GM19025 (cell line): ENCODE data around the gene DDX46.

ENCODE experiments used
- ATAC-seq: cut with Tn5 transposase; IDR thresholded peaks from one replicate; pipeline ENCODE4 v1.9.1; 2021; ENCODE audit warnings: mild to moderate bottlenecking, low read depth, moderate library complexity; ENCODE audit not compliant: unreplicated experiment

DDX46 gene

GRCh38 chr5:134777366-134777765, 18.8 kb downstream of the DDX46 start:
- ATAC-seq = no peak

GRCh38 chr5:134784241-134784920, 25.8 kb downstream of the DDX46 start:
- ATAC-seq = no peak

DNA sequence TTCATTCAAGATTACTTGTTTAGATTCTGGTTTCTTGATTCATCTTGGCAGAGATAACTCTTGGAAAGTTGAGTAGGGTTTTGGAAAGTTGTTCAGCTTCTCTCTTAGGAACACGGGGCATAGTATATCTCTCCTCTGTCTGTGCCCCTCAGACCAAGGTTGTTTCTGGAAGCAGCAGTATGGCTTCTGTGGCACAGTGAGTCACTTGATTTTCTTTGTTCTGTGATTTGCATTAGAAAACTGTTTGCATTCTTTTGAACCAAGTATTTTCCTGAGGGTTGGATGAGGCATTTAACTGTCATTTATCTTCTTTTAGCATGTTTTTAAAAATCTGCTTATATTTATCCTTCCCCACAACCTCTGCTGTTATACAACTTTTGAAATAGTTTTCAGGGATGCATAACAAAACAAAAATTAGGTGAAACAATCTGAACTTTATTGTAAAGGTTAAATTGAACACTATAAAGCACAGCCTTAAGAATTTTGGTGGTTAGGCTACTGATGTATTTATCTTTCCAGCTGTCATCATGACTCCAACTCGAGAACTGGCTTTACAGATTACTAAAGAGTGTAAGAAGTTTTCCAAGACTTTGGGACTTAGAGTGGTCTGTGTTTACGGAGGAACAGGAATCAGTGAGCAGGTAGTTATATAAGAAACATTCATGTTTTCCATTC, 26.5 kb downstream of the DDX46 start:
- no peak for ATAC-seq

DNA sequence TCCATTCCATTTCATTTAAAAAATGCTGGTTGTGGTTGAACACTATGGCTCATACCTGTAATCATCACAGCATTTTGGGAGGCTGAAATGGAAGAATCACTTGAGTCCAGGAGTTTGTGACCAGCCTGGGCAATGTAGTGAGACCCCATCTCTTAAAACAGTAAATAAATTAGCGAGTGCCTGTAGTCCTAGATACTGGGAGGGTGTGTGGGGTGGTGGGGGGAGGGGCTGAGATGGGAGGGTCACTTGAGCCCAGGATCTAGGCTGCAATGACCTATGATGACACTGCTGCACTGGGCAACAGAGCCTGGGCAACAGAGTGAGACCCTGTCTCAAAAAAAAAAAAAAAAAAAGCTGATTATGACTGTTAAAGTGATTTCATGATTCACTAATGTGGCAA, 29.1 kb downstream of the DDX46 start:
- ATAC-seq = no peak

DNA sequence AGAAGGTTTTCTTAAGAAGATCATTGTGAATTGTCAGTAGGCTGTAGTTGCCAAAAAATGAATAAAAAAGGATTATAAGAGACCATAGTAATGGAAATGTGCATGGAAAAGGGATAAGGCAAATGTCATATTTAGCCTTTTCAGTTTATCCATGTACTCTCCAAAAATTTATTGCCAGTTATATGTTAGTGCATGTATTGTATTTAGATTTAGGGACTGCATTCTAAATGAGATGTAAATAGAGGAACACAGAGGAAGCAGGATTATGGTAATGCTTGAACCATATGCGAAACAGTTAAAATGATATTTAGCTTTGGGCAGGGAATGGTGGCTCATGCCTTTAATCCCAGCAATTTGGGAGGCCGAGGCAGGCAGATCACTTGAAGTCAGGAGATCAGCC, 33.0 kb downstream of the DDX46 start:
- no peak for ATAC-seq

DNA sequence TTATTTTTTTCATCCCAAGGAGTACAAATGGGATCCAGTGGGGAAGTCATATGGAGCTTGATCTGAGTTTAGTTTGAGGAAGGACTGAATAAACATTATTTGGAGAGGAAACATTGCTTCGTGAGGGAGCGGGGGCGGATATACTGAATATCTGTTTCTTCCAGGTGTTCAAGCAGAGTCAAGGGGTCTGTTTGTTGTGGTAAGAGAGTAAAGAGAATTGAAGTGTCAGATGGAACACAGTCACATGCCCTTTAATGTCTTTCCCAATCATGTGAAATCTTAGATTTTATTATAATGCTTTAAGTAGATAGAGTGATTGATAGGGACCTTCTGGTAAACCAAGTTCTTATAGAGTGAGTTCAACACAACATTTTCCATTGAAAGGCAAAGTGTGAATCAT, 33.7 kb downstream of the DDX46 start:
- no peak for ATAC-seq

DNA sequence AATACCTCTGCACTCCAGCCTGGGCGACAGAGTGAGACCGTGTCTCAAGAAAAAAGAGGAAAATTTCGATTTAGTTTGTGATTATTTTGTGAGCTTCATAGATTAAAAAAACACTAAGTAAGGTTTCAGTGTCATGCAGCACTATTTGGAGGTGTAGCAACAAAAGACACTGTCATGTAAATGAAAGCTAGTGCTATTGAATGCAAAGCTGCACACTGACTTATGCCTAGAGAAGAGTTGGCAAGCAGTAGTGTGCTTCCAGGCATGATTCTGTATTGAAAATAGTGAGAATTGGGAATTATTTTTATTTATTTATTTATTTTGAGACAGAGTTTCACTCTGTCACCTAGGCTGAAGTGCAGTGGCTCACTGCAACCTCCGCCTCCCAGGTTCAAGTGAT, 34.5 kb downstream of the DDX46 start:
- ATAC-seq = no peak

- no peak for ATAC-seq
These were observed 35.5 kb downstream of the DDX46 start for GRCh38 chr5:134794082-134794481.

DNA sequence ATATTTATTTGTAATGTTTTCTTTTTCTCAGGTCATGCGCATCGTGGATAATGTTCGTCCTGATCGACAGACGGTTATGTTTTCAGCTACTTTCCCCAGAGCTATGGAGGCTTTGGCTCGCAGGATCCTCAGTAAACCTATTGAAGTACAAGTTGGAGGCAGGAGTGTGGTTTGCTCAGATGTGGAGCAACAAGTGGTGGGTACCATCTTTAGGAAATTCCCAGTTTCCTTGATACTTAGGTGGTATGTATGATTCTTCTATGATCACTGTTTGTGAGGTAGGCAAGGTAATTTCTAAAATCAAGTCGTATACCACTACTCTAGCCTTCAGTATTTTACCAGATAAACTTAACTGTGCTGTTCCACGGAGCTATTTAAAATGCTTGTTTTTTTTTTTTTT, 36.2 kb downstream of the DDX46 start:
- no peak for ATAC-seq

DNA sequence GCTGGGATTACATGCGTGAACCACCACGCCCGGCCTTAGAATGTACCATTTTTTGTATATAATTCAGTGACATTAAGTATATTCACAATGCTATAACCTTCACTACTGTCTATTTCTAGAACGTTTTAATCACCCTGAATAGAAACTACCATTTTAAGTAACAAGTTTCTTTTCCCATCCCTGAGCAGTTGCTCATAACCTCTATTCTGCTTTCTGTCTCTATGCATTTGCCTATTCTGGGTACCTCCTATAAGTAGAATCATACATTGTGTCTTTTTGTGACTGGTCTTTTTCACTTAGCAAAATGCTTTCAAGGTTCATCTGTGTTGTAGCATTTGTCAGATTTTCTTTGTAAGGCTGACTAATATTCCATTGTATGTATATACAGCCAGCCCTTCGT, 39.9 kb downstream of the DDX46 start:
- no peak for ATAC-seq

DNA sequence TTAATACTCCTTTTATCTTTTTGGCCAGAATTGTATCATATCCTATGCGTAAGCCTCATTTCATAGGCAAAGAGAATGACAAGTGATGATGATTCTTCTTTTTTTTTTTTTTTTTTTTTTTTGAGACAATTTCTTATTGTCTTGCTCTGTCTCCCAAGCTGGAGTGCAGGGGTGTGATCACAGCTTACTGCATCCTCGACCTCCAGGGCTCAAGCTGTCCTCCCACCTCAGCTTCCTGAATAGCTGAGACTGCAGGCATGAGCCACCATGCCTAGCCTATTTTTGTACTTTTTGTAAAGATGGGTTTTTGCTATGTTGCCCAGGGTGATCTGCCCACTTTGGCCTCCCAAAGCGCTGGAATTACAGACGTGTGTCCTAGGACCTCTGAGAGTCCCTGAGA, 45.2 kb downstream of the DDX46 start:
- ATAC-seq = no peak

- no peak for ATAC-seq
These were observed 54.8 kb downstream of the DDX46 start for GRCh38 chr5:134813407-134813806.

- no peak for ATAC-seq
These were observed 55.2 kb downstream of the DDX46 start for GRCh38 chr5:134813827-134814226.

DNA sequence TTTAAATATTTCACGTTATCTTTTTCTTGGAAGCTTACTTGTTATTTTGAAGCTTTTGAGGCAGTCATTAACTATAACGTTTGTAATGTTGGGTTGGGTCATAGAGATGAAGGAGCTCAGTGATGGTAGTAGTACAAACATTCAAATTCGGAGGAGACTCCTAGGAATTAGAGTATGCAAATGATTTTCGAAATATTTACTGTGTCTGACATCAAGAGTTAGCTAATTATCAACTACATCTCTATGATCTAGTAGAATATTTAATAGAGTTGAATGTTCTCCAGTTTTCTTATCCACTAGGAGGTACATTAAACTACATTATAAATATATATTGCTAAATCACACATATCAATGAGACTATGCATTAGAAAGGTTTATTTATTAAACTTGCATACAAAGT, 58.4 kb downstream of the DDX46 start:
- no peak for ATAC-seq

DNA sequence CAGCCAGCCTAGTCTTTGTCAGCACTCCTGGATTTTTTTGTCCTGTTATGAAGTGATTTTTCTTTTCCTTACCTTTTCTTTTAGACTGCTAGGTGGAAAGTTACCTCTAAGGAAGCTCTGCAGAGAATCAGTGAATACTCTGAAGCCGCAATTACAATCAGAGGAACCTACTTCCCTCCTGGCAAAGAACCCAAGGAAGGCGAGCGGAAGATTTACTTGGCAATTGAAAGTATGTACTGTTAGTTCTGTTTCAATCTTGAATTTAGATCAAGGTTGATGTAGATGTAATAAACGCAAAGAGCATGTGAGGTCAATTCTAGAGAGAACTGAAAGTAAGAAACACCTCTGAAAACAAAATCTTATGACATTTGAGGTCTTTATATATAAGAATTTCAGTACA, 60.2 kb downstream of the DDX46 start:
- ATAC-seq = no peak

DNA sequence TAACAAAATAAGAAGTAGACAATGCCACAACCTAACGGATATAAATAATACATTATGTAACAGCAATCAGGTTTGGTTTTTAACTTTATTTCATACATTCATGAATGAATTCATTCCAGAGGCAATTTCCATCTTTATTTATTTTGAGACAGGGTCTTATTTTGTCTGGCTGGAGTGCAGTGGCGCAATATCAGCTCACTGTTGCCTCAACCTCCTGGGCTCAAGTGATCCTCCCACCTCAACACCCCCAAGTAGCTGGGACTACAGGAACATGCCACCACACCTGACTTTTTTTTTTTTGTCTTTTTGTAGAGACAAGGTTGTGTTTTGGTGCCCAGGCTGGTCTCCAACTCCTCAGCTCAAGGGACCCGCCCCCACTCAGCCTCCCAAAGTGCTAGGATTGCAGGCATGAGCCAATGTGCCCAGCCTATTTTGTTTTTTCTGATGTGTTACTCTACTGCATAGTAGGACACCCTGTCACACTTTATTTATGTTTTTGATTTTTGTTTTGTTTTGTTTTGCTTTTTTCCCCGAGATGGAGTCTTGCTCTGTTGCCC, 60.9 kb downstream of the DDX46 start:
- no peak for ATAC-seq

DNA sequence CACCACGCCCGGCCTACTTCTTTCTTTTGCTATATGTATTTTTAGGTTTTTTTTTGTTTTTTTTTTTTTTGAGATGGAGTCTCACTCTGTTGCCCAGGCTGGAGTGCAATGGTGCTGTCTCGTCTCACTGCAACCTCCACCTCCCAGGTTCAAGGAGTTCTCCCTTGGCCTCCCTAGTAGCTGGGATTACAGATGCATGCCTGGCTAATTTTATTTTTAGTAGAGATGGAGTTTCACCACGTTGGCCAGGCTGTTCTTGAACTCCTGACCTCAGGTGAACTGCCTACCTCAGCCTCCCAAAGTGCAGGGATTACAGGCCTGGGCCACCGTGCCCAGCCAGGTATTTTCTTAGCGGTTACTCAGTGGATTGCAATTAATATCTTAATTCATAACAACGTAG, 63.3 kb downstream of the DDX46 start:
- ATAC-seq = no peak

- no peak for ATAC-seq
These were observed 66.1 kb downstream of the DDX46 start for GRCh38 chr5:134824681-134825080.

- no peak for ATAC-seq
These were observed 66.6 kb downstream of the DDX46 start for GRCh38 chr5:134825212-134825611.

GRCh38 chr5:134833340-134834032, 74.9 kb downstream of the DDX46 start:
- ATAC-seq = no peak

GRCh38 chr5:134835623-134836022, 77.0 kb downstream of the DDX46 start:
- no peak for ATAC-seq
